ENCODE measurements around the gene CEP83. TPM values are rescaled to one million over a fixed set of nuclear protein-coding genes. Genes with fewer than 3 reads are reported as not detected.

Gene CEP83
- total and polyA plus RNA-seq, 2 experiments from 2014 or later: 5.8 to 6.9 TPM

DNA sequence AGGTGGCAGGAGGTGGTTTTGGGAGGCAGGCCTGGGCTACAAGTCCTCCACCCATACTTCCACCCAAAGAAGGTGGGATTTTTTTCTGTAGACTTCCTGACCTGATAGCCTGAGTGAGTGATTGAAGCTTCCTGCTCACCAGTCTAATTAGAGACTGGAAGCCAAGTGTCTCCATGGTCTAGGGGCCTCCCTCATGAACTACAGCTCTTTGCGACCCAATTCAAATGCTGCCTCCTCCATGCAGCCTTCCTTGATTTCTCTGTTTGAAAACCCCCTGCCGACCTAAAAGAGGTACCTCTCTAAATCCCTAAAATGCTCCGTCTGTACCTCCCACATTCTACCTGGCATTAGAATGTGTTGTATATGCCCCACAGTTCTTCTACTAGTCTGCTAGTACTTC is 186.4 kb downstream of the CEP83 start:
- Histone ChIP-seq H2AFZ (no peak overlapping the region), H3K36me3 (ENCODE audit: low read depth) (no peaks in the 10 kb centered on the region), H3K4me2 (ENCODE audit: unreplicated experiment) (no peak overlapping the region), H3K27ac (no peak overlapping the region), H3K9ac (no peak overlapping the region), H4K20me1 (ENCODE audit: insufficient read depth) (no peaks in the 10 kb centered on the region), H3K9me2 (ENCODE audit: insufficient read depth) (no peaks in the 10 kb centered on the region), H3K79me2 (ENCODE audit: insufficient read depth) (no peaks in the 10 kb centered on the region), H3K4me1 (ENCODE audit: insufficient read depth) (peaks cover 1% of the 10 kb centered on the region), H3K27me3 (replicated peaks; ENCODE audit: insufficient read depth) (peaks cover 26% of the 10 kb centered on the region; the same call in 1 of the 2 replicates), H3K4me3 (no peak overlapping the region), H3F3A (ENCODE audit: insufficient read depth) (no peaks in the 10 kb centered on the region), H3K9me3 (ENCODE audit: low read depth) (no peaks in the 10 kb centered on the region)
- TF ChIP-seq EZH2 (IDR thresholded peaks at IDR 0.05; ENCODE audit: insufficient read depth, poor library complexity, severe bottlenecking): no peak
- TF ChIP-seq EZH2phosphoT487 (IDR thresholded peaks at IDR 0.05; ENCODE audit: insufficient read depth, low read depth): no peak
- 98 to 99% methylated on average over 3 of the region's 3 CpGs for WGBS, 2 experiments (ENCODE audit: low coverage in 1 of 2, low lambda C conversion rate in 2 of 2, missing lambda C conversion rate in 2 of 2)
- DNase-seq: no peak
- in situ Hi-C loops (cut with MboI): no loop called here

DNA sequence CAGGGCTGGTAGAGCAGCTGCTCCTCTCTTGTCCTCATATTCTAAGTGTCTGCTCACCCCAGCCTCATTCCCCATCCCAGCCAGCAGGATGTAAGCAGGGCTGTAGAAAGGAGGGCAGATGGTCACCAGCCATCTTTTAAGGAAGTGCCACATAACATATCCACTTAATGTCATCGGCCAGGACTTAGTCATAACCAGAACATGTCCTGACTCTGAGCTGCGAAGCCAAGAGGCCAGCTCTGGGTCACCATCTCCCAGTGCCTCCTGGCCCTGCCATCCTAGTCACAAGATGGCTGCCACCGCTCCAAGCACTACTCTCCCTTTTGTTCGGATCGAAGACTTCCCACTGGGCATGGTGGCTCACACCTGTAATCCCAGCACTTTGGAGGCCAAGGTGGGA is 187.4 kb downstream of the CEP83 start:
- Histone ChIP-seq H3K36me3 (ENCODE audit: low read depth) (no peaks in the 10 kb centered on the region), H3K79me2 (ENCODE audit: insufficient read depth) (no peaks in the 10 kb centered on the region), H3K4me3 (no peak overlapping the region), H3K4me2 (ENCODE audit: unreplicated experiment) (no peak overlapping the region), H3K9me3 (ENCODE audit: low read depth) (no peaks in the 10 kb centered on the region), H4K20me1 (ENCODE audit: insufficient read depth) (no peaks in the 10 kb centered on the region), H3K9me2 (ENCODE audit: insufficient read depth) (no peaks in the 10 kb centered on the region), H3K4me1 (ENCODE audit: insufficient read depth) (peaks cover 10% of the 10 kb centered on the region), H3K9ac (no peak overlapping the region), H3F3A (ENCODE audit: insufficient read depth) (peaks cover 9% of the 10 kb centered on the region), H3K27me3 (replicated peaks; ENCODE audit: insufficient read depth) (peaks cover 26% of the 10 kb centered on the region; the same call in 1 of the 2 replicates), H2AFZ (no peak overlapping the region), H3K27ac (no peak overlapping the region)
- in situ Hi-C loops (cut with MboI): no loop called here
- no peak for DNase-seq
- no peak for TF ChIP-seq EZH2phosphoT487 (IDR thresholded peaks at IDR 0.05; ENCODE audit: insufficient read depth, low read depth)
- TF ChIP-seq EZH2 (IDR thresholded peaks at IDR 0.05; ENCODE audit: insufficient read depth, poor library complexity, severe bottlenecking): no peak
- WGBS, 2 experiments (ENCODE audit: low coverage in 1 of 2, low lambda C conversion rate in 2 of 2, missing lambda C conversion rate in 2 of 2): 97% methylated on average over 5 of the region's 5 CpGs

DNA sequence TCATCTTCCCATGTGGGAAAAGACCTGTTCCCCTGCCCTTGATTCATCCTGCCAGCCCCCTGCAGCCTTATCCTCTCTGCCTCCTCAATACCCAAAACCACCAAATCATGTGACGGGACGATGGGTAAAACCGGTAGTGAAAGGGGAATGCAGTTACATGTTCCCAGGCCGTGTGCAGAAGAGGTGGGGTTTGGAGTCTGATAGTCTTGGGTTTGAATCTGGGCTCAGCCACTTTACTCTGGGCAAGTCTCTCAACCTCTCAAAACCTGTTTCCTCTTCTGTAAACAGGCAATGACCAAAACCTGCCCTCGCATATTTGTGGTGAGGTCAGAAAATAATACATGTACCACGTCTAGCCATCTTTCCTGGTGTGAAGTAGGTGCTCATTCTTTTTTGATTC is 188.3 kb downstream of the CEP83 start:
- TF ChIP-seq EZH2 (IDR thresholded peaks at IDR 0.05; ENCODE audit: insufficient read depth, poor library complexity, severe bottlenecking): no peak
- TF ChIP-seq EZH2phosphoT487 (IDR thresholded peaks at IDR 0.05; ENCODE audit: insufficient read depth, low read depth): no peak
- Histone ChIP-seq H3F3A (ENCODE audit: insufficient read depth) (peaks cover 19% of the 10 kb centered on the region), H3K9me2 (ENCODE audit: insufficient read depth) (no peaks in the 10 kb centered on the region), H3K27me3 (replicated peaks; ENCODE audit: insufficient read depth) (peaks cover 26% of the 10 kb centered on the region; the same call in 1 of the 2 replicates), H3K9me3 (ENCODE audit: low read depth) (no peaks in the 10 kb centered on the region), H2AFZ (no peak overlapping the region), H3K9ac (no peak overlapping the region), H3K4me2 (ENCODE audit: unreplicated experiment) (no peak overlapping the region), H4K20me1 (ENCODE audit: insufficient read depth) (no peaks in the 10 kb centered on the region), H3K4me3 (no peak overlapping the region), H3K4me1 (ENCODE audit: insufficient read depth) (peaks cover 18% of the 10 kb centered on the region), H3K36me3 (ENCODE audit: low read depth) (no peaks in the 10 kb centered on the region), H3K79me2 (ENCODE audit: insufficient read depth) (no peaks in the 10 kb centered on the region), H3K27ac (no peak overlapping the region)
- DNase-seq: no peak
- in situ Hi-C loops (cut with MboI): no loop called here
- WGBS, 2 experiments (ENCODE audit: low coverage in 1 of 2, low lambda C conversion rate in 2 of 2, missing lambda C conversion rate in 2 of 2): 93 to 94% methylated on average over 6 of the region's 6 CpGs

DNA sequence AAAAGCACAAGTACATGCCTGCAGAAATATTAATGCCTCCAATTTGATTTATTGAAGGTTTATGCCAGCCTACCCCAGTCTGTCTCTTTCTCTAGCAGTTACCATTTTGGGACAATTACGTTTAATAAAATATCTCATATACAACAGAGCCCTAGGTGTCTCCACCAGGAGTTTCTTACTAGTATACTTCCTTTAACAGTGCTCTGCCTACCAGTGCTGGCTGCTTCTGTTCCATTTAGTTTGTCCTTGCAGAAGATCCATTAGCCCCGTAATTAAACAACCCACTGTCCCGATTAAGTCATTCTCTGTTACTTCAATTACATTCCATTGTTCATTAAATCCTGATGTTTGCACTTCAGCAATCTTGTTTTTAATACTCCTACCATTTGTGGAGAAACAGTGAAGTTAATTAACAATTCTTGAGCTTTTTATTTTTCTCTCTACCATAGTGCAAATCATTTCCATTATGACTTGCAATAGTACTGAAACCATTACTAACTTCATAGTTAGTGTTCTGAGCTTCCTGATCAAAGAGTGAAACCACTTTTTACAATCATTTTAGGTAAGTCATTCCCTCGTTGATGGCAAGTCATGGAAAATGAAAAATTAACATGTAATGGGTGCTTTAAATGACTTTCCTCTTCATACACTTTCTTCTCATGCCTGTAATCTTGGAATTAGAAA is 190.2 kb downstream of the CEP83 start:
- no peaks in the 10 kb centered on the region for H3K9me2 ChIP-seq (ENCODE audit: insufficient read depth)
- H3K27me3 ChIP-seq (replicated peaks; ENCODE audit: insufficient read depth): peaks cover 26% of the 10 kb centered on the region; the same call in 1 of the 2 replicates
- no peak overlapping the region for H3K27ac ChIP-seq
- no peak for TF ChIP-seq EZH2 (IDR thresholded peaks at IDR 0.05; ENCODE audit: insufficient read depth, poor library complexity, severe bottlenecking)
- TF ChIP-seq EZH2phosphoT487 (IDR thresholded peaks at IDR 0.05; ENCODE audit: insufficient read depth, low read depth): no peak
- H3K4me1 ChIP-seq (ENCODE audit: insufficient read depth): peaks cover 37% of the 10 kb centered on the region
- 66 to 67% methylated on average over 4 of the region's 4 CpGs for WGBS, 2 experiments (ENCODE audit: low coverage in 1 of 2, low lambda C conversion rate in 2 of 2, missing lambda C conversion rate in 2 of 2)
- H4K20me1 ChIP-seq (ENCODE audit: insufficient read depth): no peaks in the 10 kb centered on the region
- H3K9me3 ChIP-seq (ENCODE audit: low read depth): no peaks in the 10 kb centered on the region
- no peak overlapping the region for H3K4me3 ChIP-seq
- H3K36me3 ChIP-seq (ENCODE audit: low read depth): no peaks in the 10 kb centered on the region
- H2AFZ ChIP-seq: no peak overlapping the region
- no peak overlapping the region for H3K4me2 ChIP-seq (ENCODE audit: unreplicated experiment)
- H3F3A ChIP-seq (ENCODE audit: insufficient read depth): peaks cover 38% of the 10 kb centered on the region
- no peaks in the 10 kb centered on the region for H3K79me2 ChIP-seq (ENCODE audit: insufficient read depth)
- no peak overlapping the region for H3K9ac ChIP-seq
- DNase-seq: no peak
- in situ Hi-C loops (cut with MboI): no loop called here
